Measurements from ENCODE around the gene FBL. TPM values are rescaled to one million over a fixed set of nuclear protein-coding genes. Genes with fewer than 3 reads are reported as not detected.

Gene FBL
- total and polyA plus RNA-seq, 10 of the 15 experiments (the other 5 are each of a cell fraction or from before 2014, with no cell fraction given): 156 to 1,083 (median 478) TPM

DNA sequence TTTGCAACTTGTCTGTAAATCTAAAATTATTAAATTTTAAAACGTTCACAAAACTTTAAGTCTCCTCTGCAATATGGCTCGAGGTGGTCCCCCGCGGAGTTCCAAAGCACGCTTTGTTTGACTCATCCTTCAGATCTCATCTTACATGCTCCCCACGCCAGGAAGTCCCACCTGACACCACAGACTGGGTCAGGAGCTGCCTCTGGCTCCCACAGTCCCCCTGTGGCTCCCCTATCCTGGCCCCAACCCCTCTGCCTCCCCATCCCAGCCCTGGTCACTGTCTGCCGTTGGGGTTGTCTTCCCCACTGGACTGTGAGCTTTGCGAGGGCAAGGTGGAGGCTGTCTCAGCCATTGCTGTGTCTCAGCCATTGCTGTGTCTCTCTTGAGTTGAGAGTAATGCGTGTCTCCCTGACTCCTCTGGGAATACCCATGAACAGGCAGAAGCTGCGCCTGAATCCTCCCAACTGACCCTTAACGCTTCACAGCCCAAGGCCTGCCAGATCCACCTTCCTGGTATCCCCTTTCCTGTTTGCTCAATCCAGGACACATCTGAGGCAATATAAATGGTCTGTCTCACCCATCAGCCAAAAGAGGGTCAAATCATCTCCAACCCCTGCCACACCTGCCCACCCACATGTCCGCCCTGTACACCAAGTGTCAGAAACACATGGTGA lies 28.2 kb downstream of the FBL start (continued):
- no peak for TF ChIP-seq ATF7 (IDR thresholded peaks at IDR 0.05; ENCODE audit: low read depth)
- no peak for TF ChIP-seq EP300 (IDR thresholded peaks at IDR 0.05; ENCODE audit: borderline replicate concordance in 1 of 2, control insufficient read depth in 1 of 2, low read depth in 2 of 2, low read length in 2 of 2)
- TF ChIP-seq TAF1 (IDR thresholded peaks at IDR 0.05; ENCODE audit: borderline replicate concordance, low read depth, low read length): no peak
- TF ChIP-seq NR2F1 (conservative IDR thresholded peaks at IDR 0.05): no peak

DNA sequence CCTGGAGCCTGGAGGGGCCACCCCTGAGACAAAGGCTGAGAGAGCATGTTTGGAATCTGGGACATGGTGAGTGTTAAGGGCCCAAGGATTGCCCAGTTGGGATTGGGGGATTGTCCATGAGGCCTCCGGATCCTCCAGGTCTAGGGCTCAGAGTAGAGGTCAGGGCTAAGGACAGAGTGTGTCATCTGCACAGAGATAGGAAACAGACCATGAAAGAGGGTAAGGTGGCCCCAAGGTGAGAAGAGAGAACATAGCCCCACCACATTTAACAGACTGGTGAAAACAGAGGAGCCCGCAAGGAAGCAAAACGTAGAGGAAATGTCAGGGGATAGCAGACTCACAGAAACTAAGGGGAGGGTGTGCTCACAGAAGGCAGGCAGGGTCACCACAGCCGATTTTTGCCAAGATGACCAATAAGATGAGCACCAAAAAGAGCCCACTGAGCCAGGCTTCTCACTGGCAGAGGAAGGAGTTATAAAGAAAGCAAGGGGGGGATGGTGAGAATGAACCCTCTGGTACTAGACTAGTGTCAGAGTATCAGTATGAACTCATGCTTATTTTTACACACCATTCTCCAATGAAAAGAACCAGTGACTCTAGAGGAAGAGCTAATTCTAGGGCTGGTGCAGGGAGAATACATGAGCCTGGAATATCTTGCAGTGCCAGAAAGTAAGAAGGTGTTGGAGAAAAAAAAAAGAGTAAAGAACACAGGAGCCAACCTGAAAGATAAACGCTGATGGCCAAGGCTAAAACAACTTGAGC lies 29.7 kb downstream of the FBL start:
- POLR2A ChIA-PET: interaction anchor here (0.6 kb wide), 1 partner anchor 28 kb away, joined by 3 read pairs; no protein-coding TSS in a partner anchor
- SMC1A ChIA-PET (ENCODE audit: uncharacterized antibody, unreplicated experiment): interaction anchor here (0.8 to 2.3 kb wide), 6 partner anchors 10 to 141 kb away, joined by 3 to 8 read pairs (median 3); no protein-coding TSS in a partner anchor
- peak; percentile 57 for ATAC-seq
- peak overlapping the region; percentile 42 for H3K27ac ChIP-seq (ENCODE audit: control insufficient read depth, insufficient read depth)
- RAD21 ChIA-PET (ENCODE audit: unreplicated experiment): interaction anchor here (1.0 to 3.6 kb wide), 4 partner anchors 12 to 26 kb away, joined by 3 to 17 read pairs (median 8); partner anchors contain the start of gene DYRK1B
- H2AFZ ChIP-seq (ENCODE audit: control insufficient read depth, low read depth, low read length): no peak overlapping the region
- H3K9me3 ChIP-seq (replicated peaks; ENCODE audit: control insufficient read depth, insufficient read depth, low read length): no peaks in the 10 kb centered on the region
- CTCF ChIA-PET: interaction anchor here (0.5 to 9.9 kb wide), 6 partner anchors 21 to 142 kb away, joined by 3 to 83 read pairs (median 8); partner anchors contain the start of gene FBL
- WGBS (ENCODE audit: insufficient coverage, insufficient replicate concordance, low lambda C conversion rate, missing lambda C conversion rate): 76% methylated on average over 5 of the region's 5 CpGs
- in situ Hi-C loops (cut with MboI): no loop called here
- H4K20me1 ChIP-seq (ENCODE audit: control insufficient read depth, insufficient read depth): no peaks in the 10 kb centered on the region
- no peaks in the 10 kb centered on the region; the same call in 1 of the 2 replicates for H3K79me2 ChIP-seq (ENCODE audit: control insufficient read depth, insufficient read depth, low read length)
- no peaks in the 10 kb centered on the region for H3K27me3 ChIP-seq (replicated peaks in 1 of 2; ENCODE audit: control insufficient read depth in 2 of 2, insufficient read depth in 2 of 2, low read length in 1 of 2)
- H3K4me3 ChIP-seq: no peak overlapping the region
- no TSS peak for BruUV-seq (replicated peaks)
- FAIRE-seq: no peak
- H3K4me2 ChIP-seq (ENCODE audit: control insufficient read depth, insufficient read depth): peak overlapping the region; percentile 48; the same call in 1 of the 2 replicates
- DNase-seq (ENCODE audit: low read depth, low spot score): no peak
- intact Hi-C loops (cut with micrococcal nuclease; ENCODE audit: unreplicated experiment): no loop called here
- no peaks in the 10 kb centered on the region; a peak in 1 of 4 replicates for H3K36me3 ChIP-seq (ENCODE audit: control insufficient read depth in 2 of 2, insufficient read depth in 2 of 2, low read length in 1 of 2)
- peaks cover 33% of the 10 kb centered on the region for H3K4me1 ChIP-seq (ENCODE audit: control insufficient read depth, insufficient read depth, low read length)
- no peak overlapping the region for H3K9ac ChIP-seq (ENCODE audit: control insufficient read depth, insufficient read depth, low read length)
- no peak for TF ChIP-seq ZNF384 (IDR thresholded peaks at IDR 0.05; ENCODE audit: borderline replicate concordance, low read depth, low read length)
- no peak for TF ChIP-seq SMC3 (IDR thresholded peaks at IDR 0.05; ENCODE audit: borderline replicate concordance, low read length)
- no peak for TF ChIP-seq CBX5 (IDR thresholded peaks at IDR 0.05; ENCODE audit: low read depth)
- no peak for TF ChIP-seq TCF12 (IDR thresholded peaks at IDR 0.05; ENCODE audit: low read depth, low read length)
- peak; percentile 80 for TF ChIP-seq IKZF1 (conservative IDR thresholded peaks at IDR 0.05)
- no peak for TF ChIP-seq MXI1 (IDR thresholded peaks at IDR 0.05; ENCODE audit: low read depth, low read length)
- TF ChIP-seq ZSCAN29 (IDR thresholded peaks at IDR 0.05): no peak
- TF ChIP-seq GATAD2B (conservative IDR thresholded peaks at IDR 0.05; ENCODE audit: low read depth): no peak
- no peak for TF ChIP-seq SP1 (IDR thresholded peaks at IDR 0.05; ENCODE audit: low read depth, low read length)
- TF ChIP-seq, protein P1, sequence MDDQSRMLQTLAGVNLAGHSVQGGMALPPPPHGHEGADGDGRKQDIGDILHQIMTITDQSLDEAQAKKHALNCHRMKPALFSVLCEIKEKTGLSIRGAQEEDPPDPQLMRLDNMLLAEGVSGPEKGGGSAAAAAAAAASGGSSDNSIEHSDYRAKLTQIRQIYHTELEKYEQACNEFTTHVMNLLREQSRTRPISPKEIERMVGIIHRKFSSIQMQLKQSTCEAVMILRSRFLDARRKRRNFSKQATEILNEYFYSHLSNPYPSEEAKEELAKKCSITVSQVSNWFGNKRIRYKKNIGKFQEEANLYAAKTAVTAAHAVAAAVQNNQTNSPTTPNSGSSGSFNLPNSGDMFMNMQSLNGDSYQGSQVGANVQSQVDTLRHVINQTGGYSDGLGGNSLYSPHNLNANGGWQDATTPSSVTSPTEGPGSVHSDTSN (IDR thresholded peaks at IDR 0.05; ENCODE audit: insufficient replicate concordance, low read depth, low read length): no peak
- TF ChIP-seq, protein P2, sequence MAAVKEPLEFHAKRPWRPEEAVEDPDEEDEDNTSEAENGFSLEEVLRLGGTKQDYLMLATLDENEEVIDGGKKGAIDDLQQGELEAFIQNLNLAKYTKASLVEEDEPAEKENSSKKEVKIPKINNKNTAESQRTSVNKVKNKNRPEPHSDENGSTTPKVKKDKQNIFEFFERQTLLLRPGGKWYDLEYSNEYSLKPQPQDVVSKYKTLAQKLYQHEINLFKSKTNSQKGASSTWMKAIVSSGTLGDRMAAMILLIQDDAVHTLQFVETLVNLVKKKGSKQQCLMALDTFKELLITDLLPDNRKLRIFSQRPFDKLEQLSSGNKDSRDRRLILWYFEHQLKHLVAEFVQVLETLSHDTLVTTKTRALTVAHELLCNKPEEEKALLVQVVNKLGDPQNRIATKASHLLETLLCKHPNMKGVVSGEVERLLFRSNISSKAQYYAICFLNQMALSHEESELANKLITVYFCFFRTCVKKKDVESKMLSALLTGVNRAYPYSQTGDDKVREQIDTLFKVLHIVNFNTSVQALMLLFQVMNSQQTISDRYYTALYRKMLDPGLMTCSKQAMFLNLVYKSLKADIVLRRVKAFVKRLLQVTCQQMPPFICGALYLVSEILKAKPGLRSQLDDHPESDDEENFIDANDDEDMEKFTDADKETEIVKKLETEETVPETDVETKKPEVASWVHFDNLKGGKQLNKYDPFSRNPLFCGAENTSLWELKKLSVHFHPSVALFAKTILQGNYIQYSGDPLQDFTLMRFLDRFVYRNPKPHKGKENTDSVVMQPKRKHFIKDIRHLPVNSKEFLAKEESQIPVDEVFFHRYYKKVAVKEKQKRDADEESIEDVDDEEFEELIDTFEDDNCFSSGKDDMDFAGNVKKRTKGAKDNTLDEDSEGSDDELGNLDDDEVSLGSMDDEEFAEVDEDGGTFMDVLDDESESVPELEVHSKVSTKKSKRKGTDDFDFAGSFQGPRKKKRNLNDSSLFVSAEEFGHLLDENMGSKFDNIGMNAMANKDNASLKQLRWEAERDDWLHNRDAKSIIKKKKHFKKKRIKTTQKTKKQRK (IDR thresholded peaks at IDR 0.05; ENCODE audit: low read depth, low read length): no peak
- peak; percentile 61; the same call in 1 of the 2 replicates for TF ChIP-seq MTA2 (IDR thresholded peaks at IDR 0.05; ENCODE audit: low read depth)

Data from GM12878 (cell line).